ENCODE measurements around the gene KREMEN1.

KREMEN1 gene

DNA sequence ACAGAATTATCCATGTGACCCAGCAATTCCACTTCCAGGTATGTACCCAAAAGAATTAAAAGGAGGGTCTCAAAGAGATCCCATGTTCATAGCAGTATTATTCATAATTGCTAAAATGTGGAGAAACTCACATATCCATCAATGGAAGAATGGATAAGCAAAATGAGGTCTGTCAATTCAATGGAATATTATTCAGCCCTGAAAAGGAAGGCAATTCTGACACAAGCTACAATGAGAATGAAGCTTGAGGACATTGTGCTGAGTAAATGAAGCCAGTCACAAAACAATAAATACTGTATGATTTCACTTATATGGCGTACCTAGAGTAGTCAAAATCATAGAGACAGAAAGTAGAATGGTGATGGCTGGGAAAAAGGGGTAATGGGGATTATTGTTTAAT, 113.5 kb downstream of the KREMEN1 start:
- TF ChIP-seq, protein P1, sequence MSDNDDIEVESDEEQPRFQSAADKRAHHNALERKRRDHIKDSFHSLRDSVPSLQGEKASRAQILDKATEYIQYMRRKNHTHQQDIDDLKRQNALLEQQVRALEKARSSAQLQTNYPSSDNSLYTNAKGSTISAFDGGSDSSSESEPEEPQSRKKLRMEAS (IDR thresholded peaks at IDR 0.05; ENCODE audit: low read depth, low read length), result no peak
- TF ChIP-seq, protein P2, sequence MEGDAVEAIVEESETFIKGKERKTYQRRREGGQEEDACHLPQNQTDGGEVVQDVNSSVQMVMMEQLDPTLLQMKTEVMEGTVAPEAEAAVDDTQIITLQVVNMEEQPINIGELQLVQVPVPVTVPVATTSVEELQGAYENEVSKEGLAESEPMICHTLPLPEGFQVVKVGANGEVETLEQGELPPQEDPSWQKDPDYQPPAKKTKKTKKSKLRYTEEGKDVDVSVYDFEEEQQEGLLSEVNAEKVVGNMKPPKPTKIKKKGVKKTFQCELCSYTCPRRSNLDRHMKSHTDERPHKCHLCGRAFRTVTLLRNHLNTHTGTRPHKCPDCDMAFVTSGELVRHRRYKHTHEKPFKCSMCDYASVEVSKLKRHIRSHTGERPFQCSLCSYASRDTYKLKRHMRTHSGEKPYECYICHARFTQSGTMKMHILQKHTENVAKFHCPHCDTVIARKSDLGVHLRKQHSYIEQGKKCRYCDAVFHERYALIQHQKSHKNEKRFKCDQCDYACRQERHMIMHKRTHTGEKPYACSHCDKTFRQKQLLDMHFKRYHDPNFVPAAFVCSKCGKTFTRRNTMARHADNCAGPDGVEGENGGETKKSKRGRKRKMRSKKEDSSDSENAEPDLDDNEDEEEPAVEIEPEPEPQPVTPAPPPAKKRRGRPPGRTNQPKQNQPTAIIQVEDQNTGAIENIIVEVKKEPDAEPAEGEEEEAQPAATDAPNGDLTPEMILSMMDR (IDR thresholded peaks at IDR 0.05; ENCODE audit: low read depth, low read length), result no peak
- TF ChIP-seq MYC (IDR thresholded peaks at IDR 0.05; ENCODE audit: low read depth, low read length), result no peak
- no peak for TF ChIP-seq POLR2A (IDR thresholded peaks at IDR 0.05; ENCODE audit: extremely low read depth, insufficient read length)
- no peak for DNase-seq (ENCODE audit: low read depth)

DNA sequence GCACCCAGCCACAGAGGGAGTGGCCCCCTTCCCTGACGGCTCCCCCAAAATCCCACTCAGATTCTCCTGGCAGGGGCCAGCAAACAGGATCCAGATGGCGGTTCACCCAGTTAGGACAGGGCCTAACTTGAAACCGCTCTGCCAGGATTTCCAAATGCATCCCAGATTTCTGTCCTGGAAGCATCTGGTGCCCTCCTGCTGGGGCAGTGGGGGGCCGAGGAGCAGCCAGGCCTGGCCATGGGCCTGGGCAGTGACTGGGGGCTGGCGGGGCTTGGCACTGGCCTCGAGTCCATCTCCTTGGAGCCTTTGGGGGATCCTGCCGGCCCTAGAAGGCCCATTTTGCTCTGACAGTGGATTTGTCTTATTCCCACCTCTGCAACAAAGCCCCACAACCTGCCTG, 115.0 kb downstream of the KREMEN1 start:
- DNase-seq (ENCODE audit: low read depth), result no peak
- H3K4me3 ChIP-seq (ENCODE audit: low read depth, low read length), result no peak overlapping the region
- TF ChIP-seq, protein P1 (IDR thresholded peaks at IDR 0.05; ENCODE audit: low read depth, low read length), result no peak
- TF ChIP-seq, protein P2 (IDR thresholded peaks at IDR 0.05; ENCODE audit: low read depth, low read length), result no peak
- no peak for TF ChIP-seq POLR2A (IDR thresholded peaks at IDR 0.05; ENCODE audit: extremely low read depth, insufficient read length)
- no peak for TF ChIP-seq MYC (IDR thresholded peaks at IDR 0.05; ENCODE audit: low read depth, low read length)

More for the DNA sequence above, 113.5 kb downstream of the KREMEN1 start:
- H3K4me3 ChIP-seq (ENCODE audit: low read depth, low read length), result no peak overlapping the region

DNA sequence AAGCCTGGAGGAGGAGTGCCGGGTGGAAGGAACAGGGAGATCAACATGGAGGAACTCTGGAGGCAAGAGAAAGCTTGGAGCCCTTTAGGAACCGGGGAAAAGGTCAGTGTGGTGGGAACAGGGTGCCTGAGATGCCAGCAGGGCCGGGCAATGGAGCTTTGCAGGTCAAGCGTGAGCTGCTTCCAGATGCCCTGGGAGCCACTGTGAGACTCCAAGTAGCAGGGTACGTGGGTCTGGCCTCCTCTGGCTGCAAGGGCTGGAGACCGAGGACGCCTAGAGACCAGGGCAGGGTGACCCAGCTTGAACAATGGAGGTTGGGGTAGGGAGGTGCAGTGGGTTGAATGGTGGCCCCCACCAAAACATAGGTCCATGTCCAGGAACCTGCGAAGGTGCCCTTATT, 117.2 kb downstream of the KREMEN1 start:
- no peak for DNase-seq (ENCODE audit: low read depth)
- H3K4me3 ChIP-seq (ENCODE audit: low read depth, low read length), result no peak overlapping the region
- TF ChIP-seq MYC (IDR thresholded peaks at IDR 0.05; ENCODE audit: low read depth, low read length), result no peak
- TF ChIP-seq, protein P1 (IDR thresholded peaks at IDR 0.05; ENCODE audit: low read depth, low read length), result no peak
- TF ChIP-seq, protein P2 (IDR thresholded peaks at IDR 0.05; ENCODE audit: low read depth, low read length), result no peak
- no peak for TF ChIP-seq POLR2A (IDR thresholded peaks at IDR 0.05; ENCODE audit: extremely low read depth, insufficient read length)

DNA sequence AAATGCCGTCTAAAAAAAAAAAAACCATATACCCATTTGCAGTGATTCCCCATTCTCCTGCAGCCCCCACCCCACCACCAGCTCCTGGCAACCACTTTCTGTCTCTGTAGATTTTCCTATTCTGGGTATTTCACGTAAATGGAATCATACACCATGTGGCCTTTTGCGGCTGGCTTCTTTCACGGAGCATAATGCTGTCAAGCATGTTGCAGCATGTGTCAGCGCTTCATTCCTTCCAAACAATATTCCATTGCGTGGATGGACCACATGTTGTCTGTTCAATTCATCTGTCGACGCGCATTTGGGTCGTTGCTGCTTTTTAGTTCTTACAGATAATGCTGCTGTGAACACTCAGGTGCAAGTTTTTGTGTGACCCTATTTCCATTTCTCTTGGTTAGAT, 118.1 kb downstream of the KREMEN1 start:
- TF ChIP-seq MYC (IDR thresholded peaks at IDR 0.05; ENCODE audit: low read depth, low read length), result no peak
- TF ChIP-seq POLR2A (IDR thresholded peaks at IDR 0.05; ENCODE audit: extremely low read depth, insufficient read length), result no peak
- TF ChIP-seq, protein P2 (IDR thresholded peaks at IDR 0.05; ENCODE audit: low read depth, low read length), result no peak
- TF ChIP-seq, protein P1 (IDR thresholded peaks at IDR 0.05; ENCODE audit: low read depth, low read length), result no peak
- no peak for DNase-seq (ENCODE audit: low read depth)
- H3K4me3 ChIP-seq (ENCODE audit: low read depth, low read length), result no peak overlapping the region

DNA sequence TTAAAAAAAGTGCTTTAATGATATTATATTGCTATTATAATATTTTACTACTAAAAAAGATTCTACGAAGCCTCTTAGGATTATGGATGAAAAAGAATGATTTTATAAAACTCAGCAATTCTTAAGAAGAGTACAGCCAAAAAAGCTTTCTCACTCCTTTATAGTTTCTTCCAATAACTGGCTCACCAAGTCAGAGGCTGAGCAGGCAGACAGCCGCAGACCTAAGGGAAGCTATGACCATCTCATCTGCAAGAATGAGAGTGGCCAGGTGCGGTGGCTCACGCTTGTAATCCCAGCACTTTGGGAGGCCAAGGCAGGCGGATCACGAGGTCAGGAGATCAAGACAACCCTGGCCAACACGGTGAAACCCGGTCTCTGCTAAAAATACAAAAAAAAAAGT, 120.2 kb downstream of the KREMEN1 start:
- no peak for DNase-seq (ENCODE audit: low read depth)

More for the DNA sequence above, 120.2 kb downstream of the KREMEN1 start:
- H3K4me3 ChIP-seq (ENCODE audit: low read depth, low read length), result no peak overlapping the region
- TF ChIP-seq MYC (IDR thresholded peaks at IDR 0.05; ENCODE audit: low read depth, low read length), result no peak
- TF ChIP-seq POLR2A (IDR thresholded peaks at IDR 0.05; ENCODE audit: extremely low read depth, insufficient read length), result no peak
- TF ChIP-seq, protein P1 (IDR thresholded peaks at IDR 0.05; ENCODE audit: low read depth, low read length), result no peak
- TF ChIP-seq, protein P2 (IDR thresholded peaks at IDR 0.05; ENCODE audit: low read depth, low read length), result no peak

All from NB4 (cell line).